Measurements from ENCODE around the gene SERPINH1.

The SERPINH1 gene

GRCh38 chr11:75592715-75593114, 30.7 kb downstream of the SERPINH1 start:
- Histone ChIP-seq H3K9me2 (replicated peaks; ENCODE audit: low read depth, low read length) (no peaks in the 10 kb centered on the region), H3F3A (ENCODE audit: low read depth) (no peaks in the 10 kb centered on the region), H3K9me3 (ENCODE audit: insufficient read depth, low read depth, low read length) (no peaks in the 10 kb centered on the region), H3K79me2 (ENCODE audit: insufficient read depth, low read length) (no peaks in the 10 kb centered on the region), H3K27me3 (ENCODE audit: insufficient read depth, low read length, poor library complexity, severe bottlenecking) (no peaks in the 10 kb centered on the region), H3K9ac (ENCODE audit: low read depth, low read length, poor library complexity, severe bottlenecking) (no peak overlapping the region), H3K4me3 (ENCODE audit: low read length, poor library complexity, severe bottlenecking) (no peak overlapping the region), H4K20me1 (ENCODE audit: insufficient read depth, low read length, poor library complexity, severe bottlenecking) (no peaks in the 10 kb centered on the region), H3K4me2 (ENCODE audit: low read depth, low read length, poor library complexity, severe bottlenecking) (no peak overlapping the region), H2AFZ (ENCODE audit: low read length) (no peak overlapping the region), H3K4me1 (ENCODE audit: insufficient read depth, low read length, poor library complexity, severe bottlenecking) (no peaks in the 10 kb centered on the region), H3K36me3 (ENCODE audit: insufficient read depth, low read length) (no peaks in the 10 kb centered on the region)
- TF ChIP-seq EZH2phosphoT487 (IDR thresholded peaks at IDR 0.05; ENCODE audit: borderline replicate concordance) (no peak), CTCF (conservative IDR thresholded peaks at IDR 0.05; ENCODE audit: low read length) (no peak)

- Histone ChIP-seq H2AFZ (ENCODE audit: low read length) (no peak overlapping the region), H3K4me2 (ENCODE audit: low read depth, low read length, poor library complexity, severe bottlenecking) (no peak overlapping the region), H3K36me3 (ENCODE audit: insufficient read depth, low read length) (no peaks in the 10 kb centered on the region), H3K4me1 (ENCODE audit: insufficient read depth, low read length, poor library complexity, severe bottlenecking) (no peaks in the 10 kb centered on the region), H3K27me3 (ENCODE audit: insufficient read depth, low read length, poor library complexity, severe bottlenecking) (no peaks in the 10 kb centered on the region), H3K79me2 (ENCODE audit: insufficient read depth, low read length) (no peaks in the 10 kb centered on the region), H3K4me3 (ENCODE audit: low read length, poor library complexity, severe bottlenecking) (no peak overlapping the region), H3K9me3 (ENCODE audit: insufficient read depth, low read depth, low read length) (no peaks in the 10 kb centered on the region), H3K9ac (ENCODE audit: low read depth, low read length, poor library complexity, severe bottlenecking) (no peak overlapping the region), H4K20me1 (ENCODE audit: insufficient read depth, low read length, poor library complexity, severe bottlenecking) (no peaks in the 10 kb centered on the region), H3K9me2 (replicated peaks; ENCODE audit: low read depth, low read length) (no peaks in the 10 kb centered on the region), H3F3A (ENCODE audit: low read depth) (no peaks in the 10 kb centered on the region)
- TF ChIP-seq EZH2phosphoT487 (IDR thresholded peaks at IDR 0.05; ENCODE audit: borderline replicate concordance) (no peak), CTCF (conservative IDR thresholded peaks at IDR 0.05; ENCODE audit: low read length) (no peak)
These were observed 31.3 kb downstream of the SERPINH1 start for GRCh38 chr11:75593286-75593915.

- Histone ChIP-seq H3K4me2 (ENCODE audit: low read depth, low read length, poor library complexity, severe bottlenecking) (no peak overlapping the region), H4K20me1 (ENCODE audit: insufficient read depth, low read length, poor library complexity, severe bottlenecking) (no peaks in the 10 kb centered on the region), H3K79me2 (ENCODE audit: insufficient read depth, low read length) (no peaks in the 10 kb centered on the region), H3K9ac (ENCODE audit: low read depth, low read length, poor library complexity, severe bottlenecking) (no peak overlapping the region), H3K9me2 (replicated peaks; ENCODE audit: low read depth, low read length) (no peaks in the 10 kb centered on the region), H3K4me3 (ENCODE audit: low read length, poor library complexity, severe bottlenecking) (no peak overlapping the region), H2AFZ (ENCODE audit: low read length) (no peak overlapping the region), H3K27me3 (ENCODE audit: insufficient read depth, low read length, poor library complexity, severe bottlenecking) (no peaks in the 10 kb centered on the region), H3K36me3 (ENCODE audit: insufficient read depth, low read length) (no peaks in the 10 kb centered on the region), H3K9me3 (ENCODE audit: insufficient read depth, low read depth, low read length) (no peaks in the 10 kb centered on the region), H3K4me1 (ENCODE audit: insufficient read depth, low read length, poor library complexity, severe bottlenecking) (no peaks in the 10 kb centered on the region), H3F3A (ENCODE audit: low read depth) (no peaks in the 10 kb centered on the region)
- TF ChIP-seq EZH2phosphoT487 (IDR thresholded peaks at IDR 0.05; ENCODE audit: borderline replicate concordance) (no peak), CTCF (conservative IDR thresholded peaks at IDR 0.05; ENCODE audit: low read length) (no peak)
These were observed 32.2 kb downstream of the SERPINH1 start for GRCh38 chr11:75594211-75594610.

All from Loucy (cell line).